HepG2 (cell line): ENCODE data around the gene UNC119B. TPM values are rescaled to one million over a fixed set of nuclear protein-coding genes. Genes with fewer than 3 reads are reported as not detected.

Source experiments
- ATAC-seq: fragments of 200-7000 bp; cut with Tn5 transposase; 3 replicates; pipeline ENCODE4 v1.9.1; 2020; ENCODE audit warnings: mild to moderate bottlenecking, moderate library complexity
- BruUV-seq: library from RNA; stranded (reverse); fragments of 400-500 nt; replicated peaks from 2 replicates; lab custom pipeline; 2021; lab: Mats Ljungman, UMichigan
- CTCF ChIA-PET: fragments of 300-600 bp; formaldehyde crosslinking; extraction: SDS; loops from one replicate; lab custom pipeline; 2021; ENCODE audit warnings: low total read pairs, inconsistent platforms, low intra/inter-chr PET ratio; lab: Yijun Ruan, JAX
- POLR2A ChIA-PET: fragments of 350-600 bp; sonication (Branson Sonifier 250); formaldehyde crosslinking; loops from one replicate; lab custom pipeline; 2020; ENCODE audit warnings: antibody characterized with exemption, inconsistent platforms; lab: Yijun Ruan, JAX
- DNase-seq: peaks from one replicate; pipeline ENCODE4 v3.0.0-alpha.2; 2015; ENCODE audit warnings: low spot score
- FAIRE-seq: peaks from 3 replicates; lab custom pipeline; 2011; peaks lifted over from hg19 to GRCh38; lab: Jason Lieb, UNC
- H2AFZ ChIP-seq: one replicate; pipeline ENCODE4 v1.6.1; 2011; ENCODE audit warnings: low read length, inconsistent platforms
- H3K27ac ChIP-seq: fragments of 300-600 bp; 3 replicates; pipeline ENCODE4 v1.8.0; 2011; ENCODE audit warnings: mixed run types, mild to moderate bottlenecking, mixed read lengths, low read length, inconsistent platforms; ENCODE audit not compliant: insufficient read depth; ENCODE audit errors: extremely low read length
- H3K27me3 ChIP-seq, 2 experiments: fragments of 200-600 bp in 1 of 2; 2 replicates in 1 of 2; 3 replicates in 1 of 2; pipeline versions ENCODE4 v1.6.0 to v1.8.0; 2011; ENCODE audit warnings: low read length in 2 of 2, mild to moderate bottlenecking in 2 of 2, moderate library complexity in 2 of 2, inconsistent platforms in 1 of 2; ENCODE audit not compliant: insufficient read depth in 2 of 2, control insufficient read depth in 1 of 2
- H3K36me3 ChIP-seq, 2 experiments: fragments of 200-600 bp in 1 of 2; replicated peaks in 1 of 2; 2 replicates in 1 of 2; 3 replicates in 1 of 2; pipeline versions ENCODE4 v1.5.1 to v1.8.0; 2011; ENCODE audit warnings: low read length in 2 of 2, inconsistent platforms in 1 of 2; ENCODE audit not compliant: insufficient read depth in 2 of 2, control insufficient read depth in 1 of 2
- H3K4me1 ChIP-seq: 2 replicates; pipeline ENCODE4 v1.5.1; 2012; ENCODE audit warnings: low read length, inconsistent platforms; ENCODE audit not compliant: insufficient read depth
- H3K4me2 ChIP-seq: 2 replicates; pipeline ENCODE4 v1.6.0; 2011; ENCODE audit warnings: low read depth, low read length, inconsistent platforms
- H3K4me3 ChIP-seq, 3 experiments: fragments of 200-600 bp in 1 of 3; sonication (generic), shearing (Covaris generic) in 1 of 3; replicated peaks in 1 of 3; 2 replicates each; pipeline ENCODE4 v1.5.1; 2011 to 2016; ENCODE audit warnings: low read length in 3 of 3, inconsistent platforms in 2 of 3, low read depth in 2 of 3, mild to moderate bottlenecking in 2 of 3, control low read depth in 1 of 3, mixed read lengths in 1 of 3; ENCODE audit not compliant: insufficient read depth in 1 of 3
- H3K79me2 ChIP-seq: one replicate; pipeline ENCODE4 v1.6.1; 2011; ENCODE audit warnings: low read length, inconsistent platforms; ENCODE audit not compliant: insufficient read depth
- H3K9ac ChIP-seq: 2 replicates; pipeline ENCODE4 v1.6.0; 2011; ENCODE audit warnings: mild to moderate bottlenecking, low read depth, low read length, inconsistent platforms; ENCODE audit not compliant: insufficient read depth
- H3K9me3 ChIP-seq: 2 replicates; pipeline ENCODE4 v1.5.1; 2012; ENCODE audit warnings: mild to moderate bottlenecking, low read length
- H4K20me1 ChIP-seq: 2 replicates; pipeline ENCODE4 v1.6.0; 2011; ENCODE audit warnings: inconsistent platforms, mild to moderate bottlenecking, low read length, moderate library complexity; ENCODE audit not compliant: insufficient read depth
- ELF4 ChIP-seq: sonication (generic); formaldehyde crosslinking; IDR thresholded peaks from 2 replicates; pipeline ENCODE4 v1.5.0; 2020; ENCODE audit warnings: missing genetic modification reagents, mild to moderate bottlenecking, moderate library complexity, borderline replicate concordance
- NCOR1 ChIP-seq: fragments of 200-600 bp; sonication (generic); IDR thresholded peaks from 2 replicates; pipeline ENCODE4 v1.7.0; 2017; ENCODE audit warnings: antibody characterized with exemption, low read length, borderline replicate concordance
- XRCC5 ChIP-seq: fragments of 200-400 bp; formaldehyde crosslinking; optimal IDR thresholded peaks from 2 replicates; pipeline ENCODE3; 2017; ENCODE audit warnings: mild to moderate bottlenecking, low read length
- ZMYM4 ChIP-seq: sonication (generic); formaldehyde crosslinking; IDR thresholded peaks from 2 replicates; pipeline ENCODE4 v1.8.1; 2023; ENCODE audit warnings: mild to moderate bottlenecking, missing genetic modification reagents
- ZNF121 ChIP-seq: sonication (generic); formaldehyde crosslinking; IDR thresholded peaks from 2 replicates; pipeline ENCODE4 v1.5.0; 2020; ENCODE audit warnings: mild to moderate bottlenecking, missing genetic modification reagents
- ZNF33B ChIP-seq: sonication (generic); formaldehyde crosslinking; IDR thresholded peaks from 2 replicates; pipeline ENCODE4 v1.5.1; 2020; ENCODE audit warnings: mild to moderate bottlenecking, missing genetic modification reagents
- ZNF614 ChIP-seq: IDR thresholded peaks from 2 replicates; pipeline ENCODE4 v1.6.1; 2018; ENCODE audit warnings: missing biosample characterization, missing genetic modification reagents, inconsistent platforms, borderline replicate concordance
- WGBS: methylation state at CpG from one replicate; pipeline ENCODE4 v1.1.6; 2017; ENCODE audit warnings: low lambda C conversion rate; 5-methylcytosine and 5-hydroxymethylcytosine counted together
- in situ Hi-C: cut with HindIII; loops from 2 replicates; pipeline ENCODE4 v1.10.0; 2017; ENCODE audit warnings: low pct_unique_long_range_greater_than_20kb; ENCODE audit not compliant: extremely low pct_ligation_motif_present
- intact Hi-C: fragments of 100-400 bp; cut with micrococcal nuclease; formaldehyde crosslinking; loops from one replicate; pipeline ENCODE4 v1.10.0; 2022; ENCODE audit not compliant: unreplicated experiment
- polyA plus RNA-seq, 8 experiments: library from polyadenylated mRNA; depleted of rRNA in 3 of 8; stranded (reverse) in 7 of 8; unstranded in 1 of 8; fragments of >200 nt; fragmentation: Illumina TruSeq in 4 of 8; extraction: Trizol in 4 of 8; gene quantifications; 2 replicates each; pipeline versions ENCODE4 v1.2.1 to v1.2.3, GENCODE V29; 2011 to 2016; ENCODE audit warnings: low read depth in 4 of 8, missing spikeins in 1 of 8, mixed read lengths in 1 of 8; ENCODE audit not compliant: insufficient read depth in 1 of 8
- total RNA-seq, 5 experiments: library from RNA; depleted of rRNA; stranded (reverse); fragments of >200 nt; fragmentation: Illumina TruSeq; extraction: Trizol; gene quantifications; 2 replicates each; pipeline ENCODE4 v1.2.3, GENCODE V29; 2016; ENCODE audit warnings: low read depth in 1 of 5
- TF ChIP-seq, protein P1 (sequence below): sonication (generic); formaldehyde crosslinking; conservative IDR thresholded peaks from 2 replicates; pipeline ENCODE4 v1.4.0; 2020; ENCODE audit warnings: missing genetic modification reagents
- TF ChIP-seq, protein P2 (sequence below): sonication (generic); formaldehyde crosslinking; IDR thresholded peaks from 2 replicates; pipeline ENCODE4 v1.4.0; 2020; ENCODE audit warnings: missing genetic modification reagents, borderline replicate concordance

UNC119B gene
- total and polyA plus RNA-seq, 2 of the 13 experiments (the other 11 are each of a cell fraction or from before 2014, with no cell fraction given): 19.6 to 19.7 TPM

DNA sequence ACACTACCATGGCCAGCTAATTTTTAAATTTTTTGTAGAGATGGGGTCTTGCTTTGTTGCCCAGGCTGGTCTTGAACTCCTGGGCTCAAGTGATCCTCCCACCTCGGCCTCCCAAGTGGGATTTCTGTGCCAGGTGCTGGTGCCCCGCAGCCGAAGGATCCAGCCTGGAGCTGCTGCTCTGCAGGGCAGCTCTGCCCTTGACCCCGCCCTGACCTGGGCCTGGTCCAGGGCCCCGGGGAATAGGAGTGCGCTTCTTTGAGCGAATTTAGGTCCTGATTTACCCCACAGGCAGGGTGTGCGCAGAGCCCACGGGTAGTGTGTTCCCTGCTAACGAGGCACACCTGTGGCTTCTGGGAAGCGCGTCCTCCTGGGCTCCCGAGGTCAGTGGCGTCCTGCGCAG is 30.6 kb downstream of the UNC119B start:
- H3K4me2 ChIP-seq: no peak overlapping the region
- TF ChIP-seq ZNF121 (CRISPR knock-in tag) (0 out of 2 replicates have a peak, but pooled peaks have one; percentile 19), NCOR1 (no peak)
- TF ChIP-seq, all 625 proteins: peak for 1
- Histone ChIP-seq H3K36me3 (no peaks in the 10 kb centered on the region; a peak in 2 of 5 replicates), H3K4me1 (peaks cover 19% of the 10 kb centered on the region), H3K27me3 (no peaks in the 10 kb centered on the region), H3K79me2 (no peaks in the 10 kb centered on the region), H3K27ac (no peak overlapping the region), H2AFZ (no peak overlapping the region), H4K20me1 (no peaks in the 10 kb centered on the region), H3K9me3 (no peaks in the 10 kb centered on the region), H3K9ac (no peak overlapping the region), H3K4me3 (no peak overlapping the region)
- ChIA-PET CTCF (no interaction called here), POLR2A (interaction anchor here (1.1 kb wide), 1 partner anchor 53 kb away, joined by 4 read pairs; no protein-coding TSS in a partner anchor)
- no peak for ATAC-seq
- no peak for FAIRE-seq
- in situ Hi-C loops (no loop called here), intact Hi-C loops (no loop called here)
- WGBS: 87% methylated on average over 9 of the region's 15 CpGs
- DNase-seq: no peak
- BruUV-seq: no TSS peak

DNA sequence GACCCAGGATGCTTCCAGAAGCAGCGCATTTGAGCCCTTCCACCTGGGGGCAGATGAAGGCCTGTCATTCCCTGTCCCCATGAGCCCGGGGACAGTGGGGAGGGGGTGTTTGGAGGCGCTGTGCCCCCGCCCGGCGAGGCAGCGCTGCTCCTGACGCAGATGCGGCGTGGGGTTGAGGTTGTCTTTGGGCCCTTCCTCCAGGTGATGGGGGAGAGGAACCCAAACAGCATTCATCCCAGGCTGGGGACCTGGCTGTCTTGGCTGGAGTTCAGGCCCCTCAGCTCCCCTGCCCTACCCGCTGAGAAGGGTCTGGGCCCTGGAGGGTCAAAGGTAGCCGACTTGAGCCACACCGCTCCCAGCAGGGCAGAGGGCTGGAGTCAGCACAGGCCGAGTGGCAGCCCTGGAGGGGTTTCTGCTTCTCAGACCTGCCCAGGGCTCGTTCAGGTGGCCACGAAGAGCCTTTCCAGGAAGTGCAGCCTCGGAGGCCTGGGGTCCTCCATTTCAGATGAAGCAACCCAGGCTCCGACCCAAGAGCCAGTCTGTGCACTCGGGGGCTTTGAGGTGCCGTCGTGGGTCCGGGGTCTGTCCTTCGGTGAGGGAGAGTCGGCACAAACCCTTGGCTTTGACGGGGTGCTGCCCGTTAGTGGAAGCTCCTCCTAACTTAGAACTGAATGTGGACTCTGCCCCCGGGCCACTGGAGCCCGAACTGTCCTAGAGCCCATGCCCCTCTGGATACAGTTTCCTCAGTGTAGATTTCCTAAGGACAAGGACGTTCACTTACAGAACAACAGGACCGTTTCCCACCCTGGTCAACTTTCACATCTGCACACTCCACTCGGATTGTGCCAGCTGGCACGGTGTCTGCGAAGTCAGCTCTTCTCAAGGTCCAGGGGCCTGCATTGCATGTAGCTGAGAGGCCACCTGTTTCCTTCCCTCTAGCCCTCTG is 31.5 kb downstream of the UNC119B start:
- Histone ChIP-seq H3K9ac (peak overlapping the region; percentile 37), H3K27ac (peak overlapping the region; percentile 55), H3K4me2 (peak overlapping the region; percentile 78), H3K79me2 (no peaks in the 10 kb centered on the region), H3K4me3 (peak overlapping the region; percentile 27 to 54 (median 50); a peak in 5 of 6 replicates), H3K9me3 (no peaks in the 10 kb centered on the region), H4K20me1 (no peaks in the 10 kb centered on the region), H3K36me3 (no peaks in the 10 kb centered on the region; a peak in 2 of 5 replicates), H3K4me1 (peaks cover 19% of the 10 kb centered on the region), H2AFZ (peak overlapping the region; percentile 67), H3K27me3 (no peaks in the 10 kb centered on the region)
- ATAC-seq: peak; percentile 74
- FAIRE-seq: peak; percentile 23
- intact Hi-C loops (no loop called here), in situ Hi-C loops (no loop called here)
- TSS peak; percentile 79 for BruUV-seq
- WGBS: 34% methylated on average over 6 of the region's 33 CpGs
- ChIA-PET CTCF (no interaction called here), POLR2A (interaction anchor here (0.7 to 1.5 kb wide), 6 partner anchors 11 to 702 kb away, joined by 3 to 5 read pairs (median 4); partner anchors contain the start of gene ACADS)
- DNase-seq: peak; percentile 41
- no peak for TF ChIP-seq ZNF33B (CRISPR knock-in tag)
- TF ChIP-seq ZNF614 (CRISPR knock-in tag): no peak
- TF ChIP-seq, protein P1, sequence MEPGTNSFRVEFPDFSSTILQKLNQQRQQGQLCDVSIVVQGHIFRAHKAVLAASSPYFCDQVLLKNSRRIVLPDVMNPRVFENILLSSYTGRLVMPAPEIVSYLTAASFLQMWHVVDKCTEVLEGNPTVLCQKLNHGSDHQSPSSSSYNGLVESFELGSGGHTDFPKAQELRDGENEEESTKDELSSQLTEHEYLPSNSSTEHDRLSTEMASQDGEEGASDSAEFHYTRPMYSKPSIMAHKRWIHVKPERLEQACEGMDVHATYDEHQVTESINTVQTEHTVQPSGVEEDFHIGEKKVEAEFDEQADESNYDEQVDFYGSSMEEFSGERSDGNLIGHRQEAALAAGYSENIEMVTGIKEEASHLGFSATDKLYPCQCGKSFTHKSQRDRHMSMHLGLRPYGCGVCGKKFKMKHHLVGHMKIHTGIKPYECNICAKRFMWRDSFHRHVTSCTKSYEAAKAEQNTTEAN: peak; percentile 59; the same call in 1 of the 2 replicates
- TF ChIP-seq ZMYM4 (CRISPR knock-in tag): peak; percentile 7; the same call in 1 of the 2 replicates
- TF ChIP-seq XRCC5: no peak
- TF ChIP-seq, protein P2, sequence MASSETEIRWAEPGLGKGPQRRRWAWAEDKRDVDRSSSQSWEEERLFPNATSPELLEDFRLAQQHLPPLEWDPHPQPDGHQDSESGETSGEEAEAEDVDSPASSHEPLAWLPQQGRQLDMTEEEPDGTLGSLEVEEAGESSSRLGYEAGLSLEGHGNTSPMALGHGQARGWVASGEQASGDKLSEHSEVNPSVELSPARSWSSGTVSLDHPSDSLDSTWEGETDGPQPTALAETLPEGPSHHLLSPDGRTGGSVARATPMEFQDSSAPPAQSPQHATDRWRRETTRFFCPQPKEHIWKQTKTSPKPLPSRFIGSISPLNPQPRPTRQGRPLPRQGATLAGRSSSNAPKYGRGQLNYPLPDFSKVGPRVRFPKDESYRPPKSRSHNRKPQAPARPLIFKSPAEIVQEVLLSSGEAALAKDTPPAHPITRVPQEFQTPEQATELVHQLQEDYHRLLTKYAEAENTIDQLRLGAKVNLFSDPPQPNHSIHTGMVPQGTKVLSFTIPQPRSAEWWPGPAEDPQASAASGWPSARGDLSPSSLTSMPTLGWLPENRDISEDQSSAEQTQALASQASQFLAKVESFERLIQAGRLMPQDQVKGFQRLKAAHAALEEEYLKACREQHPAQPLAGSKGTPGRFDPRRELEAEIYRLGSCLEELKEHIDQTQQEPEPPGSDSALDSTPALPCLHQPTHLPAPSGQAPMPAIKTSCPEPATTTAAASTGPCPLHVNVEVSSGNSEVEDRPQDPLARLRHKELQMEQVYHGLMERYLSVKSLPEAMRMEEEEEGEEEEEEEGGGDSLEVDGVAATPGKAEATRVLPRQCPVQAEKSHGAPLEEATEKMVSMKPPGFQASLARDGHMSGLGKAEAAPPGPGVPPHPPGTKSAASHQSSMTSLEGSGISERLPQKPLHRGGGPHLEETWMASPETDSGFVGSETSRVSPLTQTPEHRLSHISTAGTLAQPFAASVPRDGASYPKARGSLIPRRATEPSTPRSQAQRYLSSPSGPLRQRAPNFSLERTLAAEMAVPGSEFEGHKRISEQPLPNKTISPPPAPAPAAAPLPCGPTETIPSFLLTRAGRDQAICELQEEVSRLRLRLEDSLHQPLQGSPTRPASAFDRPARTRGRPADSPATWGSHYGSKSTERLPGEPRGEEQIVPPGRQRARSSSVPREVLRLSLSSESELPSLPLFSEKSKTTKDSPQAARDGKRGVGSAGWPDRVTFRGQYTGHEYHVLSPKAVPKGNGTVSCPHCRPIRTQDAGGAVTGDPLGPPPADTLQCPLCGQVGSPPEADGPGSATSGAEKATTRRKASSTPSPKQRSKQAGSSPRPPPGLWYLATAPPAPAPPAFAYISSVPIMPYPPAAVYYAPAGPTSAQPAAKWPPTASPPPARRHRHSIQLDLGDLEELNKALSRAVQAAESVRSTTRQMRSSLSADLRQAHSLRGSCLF (CRISPR knock-in tag): no peak
- no peak for TF ChIP-seq ELF4
